Activated T-cell treated with anti-CD3 and anti-CD28 coated beads, Interleukin-2, amount 50 U/mL, for 4 hours (primary cell): ENCODE measurements around the gene RFX1. TPM values are rescaled to one million over a fixed set of nuclear protein-coding genes. Genes with fewer than 3 reads are reported as not detected.
"Not testable (repeated sequence)": the region's sequence is repeated elsewhere in the genome, so short reads cannot be mapped to it uniquely, and the experiment has no call there.

Experiments
- ATAC-seq, 2 donors: fragments of 200-7000 bp; cut with Tn5 transposase; one replicate each; pipeline ENCODE4 v1.10.0; 2021
- DNase-seq: peaks from one replicate; pipeline ENCODE4 v3.0.0-alpha.2; 2020
- H3K27me3 Mint-ChIP-seq: one replicate; pipeline ENCODE4 v1.8.0; 2021; ENCODE audit warnings: low read depth, mixed read lengths
- H3K36me3 Mint-ChIP-seq: one replicate; pipeline ENCODE4 v1.8.0; 2022; ENCODE audit warnings: mixed read lengths; ENCODE audit not compliant: insufficient read depth
- H3K4me1 Mint-ChIP-seq: one replicate; pipeline ENCODE4 v1.8.0; 2021; ENCODE audit warnings: low read depth, mixed read lengths
- H3K4me3 Mint-ChIP-seq: one replicate; pipeline ENCODE4 v1.8.0; 2021; ENCODE audit warnings: mild to moderate bottlenecking, moderate library complexity, mixed read lengths
- H3K9me3 Mint-ChIP-seq: one replicate; pipeline ENCODE4 v1.8.0; 2021; ENCODE audit warnings: mixed read lengths
- total RNA-seq, 3 donors: library from RNA; stranded (reverse); gene quantifications; one replicate each; pipeline ENCODE4 v1.2.1, GENCODE V29; 2021

RFX1 gene
- total RNA-seq, 3 donors from 2014 or later: 11.3 to 13.8 (median 12.3) TPM

- H3K9me3 Mint-ChIP-seq, DNase-seq, H3K27me3 Mint-ChIP-seq, ATAC-seq, H3K4me3 Mint-ChIP-seq, H3K4me1 Mint-ChIP-seq: not testable (repeated sequence)
- H3K36me3 Mint-ChIP-seq: peaks cover 11% of the 10 kb centered on the region
These were observed 34.3 kb downstream of the RFX1 start for GRCh38 chr19:13971868-13972267.

- DNase-seq (no peak), ATAC-seq (no peak)
- no peaks in the 10 kb centered on the region for H3K27me3 Mint-ChIP-seq
- H3K4me1 Mint-ChIP-seq: peaks cover 8% of the 10 kb centered on the region
- H3K4me3 Mint-ChIP-seq: no peak overlapping the region
- no peaks in the 10 kb centered on the region for H3K9me3 Mint-ChIP-seq
- peaks cover 8% of the 10 kb centered on the region for H3K36me3 Mint-ChIP-seq
These were observed 36.2 kb downstream of the RFX1 start for GRCh38 chr19:13969897-13970296.

GRCh38 chr19:13968999-13969398 lies 37.1 kb downstream of the RFX1 start:
- no peak for ATAC-seq

GRCh38 chr19:13968383-13968935 lies 37.7 kb downstream of the RFX1 start:
- DNase-seq (no peak), ATAC-seq (no peak)
- peaks cover 8% of the 10 kb centered on the region for H3K36me3 Mint-ChIP-seq
- no peaks in the 10 kb centered on the region for H3K4me1 Mint-ChIP-seq
- no peaks in the 10 kb centered on the region for H3K9me3 Mint-ChIP-seq
- no peak overlapping the region for H3K4me3 Mint-ChIP-seq
- no peaks in the 10 kb centered on the region for H3K27me3 Mint-ChIP-seq

More at GRCh38 chr19:13968999-13969398, 37.1 kb downstream of the RFX1 start:
- no peak for DNase-seq
- H3K4me1 Mint-ChIP-seq: peaks cover 2% of the 10 kb centered on the region
- H3K27me3 Mint-ChIP-seq: no peaks in the 10 kb centered on the region
- H3K9me3 Mint-ChIP-seq: no peaks in the 10 kb centered on the region
- H3K36me3 Mint-ChIP-seq: peaks cover 8% of the 10 kb centered on the region
- no peak overlapping the region for H3K4me3 Mint-ChIP-seq

- not testable (repeated sequence) for H3K27me3 Mint-ChIP-seq, H3K36me3 Mint-ChIP-seq, ATAC-seq, H3K4me3 Mint-ChIP-seq, H3K4me1 Mint-ChIP-seq, DNase-seq, H3K9me3 Mint-ChIP-seq
These were observed 38.9 kb downstream of the RFX1 start for GRCh38 chr19:13967206-13967605.

- ATAC-seq (no peak), DNase-seq (no peak)
- Mint-ChIP-seq H3K9me3 (no peaks in the 10 kb centered on the region), H3K36me3 (peaks cover 9% of the 10 kb centered on the region), H3K27me3 (no peaks in the 10 kb centered on the region), H3K4me3 (no peak overlapping the region), H3K4me1 (no peaks in the 10 kb centered on the region)
These were observed 39.4 kb downstream of the RFX1 start for GRCh38 chr19:13966684-13967128.

GRCh38 chr19:13965926-13966683 lies 40.0 kb downstream of the RFX1 start:
- H3K36me3 Mint-ChIP-seq: peaks cover 14% of the 10 kb centered on the region
- no peak for ATAC-seq
- DNase-seq: no peak
- H3K4me1 Mint-ChIP-seq: no peaks in the 10 kb centered on the region
- no peaks in the 10 kb centered on the region for H3K9me3 Mint-ChIP-seq
- no peak overlapping the region for H3K4me3 Mint-ChIP-seq
- H3K27me3 Mint-ChIP-seq: no peaks in the 10 kb centered on the region

- DNase-seq (no peak), ATAC-seq (no peak)
- Mint-ChIP-seq H3K4me1 (no peaks in the 10 kb centered on the region), H3K4me3 (no peak overlapping the region), H3K27me3 (no peaks in the 10 kb centered on the region), H3K9me3 (no peaks in the 10 kb centered on the region), H3K36me3 (peaks cover 16% of the 10 kb centered on the region)
These were observed 40.7 kb downstream of the RFX1 start for GRCh38 chr19:13965377-13965896.

GRCh38 chr19:13964776-13965175 lies 41.3 kb downstream of the RFX1 start:
- no peak for ATAC-seq
- Mint-ChIP-seq H3K27me3 (no peaks in the 10 kb centered on the region), H3K9me3 (no peaks in the 10 kb centered on the region), H3K4me3 (no peak overlapping the region), H3K4me1 (no peaks in the 10 kb centered on the region), H3K36me3 (peaks cover 17% of the 10 kb centered on the region)
- DNase-seq: no peak

- Mint-ChIP-seq H3K27me3 (no peaks in the 10 kb centered on the region), H3K4me1 (no peaks in the 10 kb centered on the region), H3K36me3 (peaks cover 13% of the 10 kb centered on the region), H3K4me3 (no peak overlapping the region), H3K9me3 (no peaks in the 10 kb centered on the region)
- ATAC-seq: no peak
- no peak for DNase-seq
These were observed 42.5 kb downstream of the RFX1 start for GRCh38 chr19:13963603-13964105.

- Mint-ChIP-seq H3K36me3 (peaks cover 13% of the 10 kb centered on the region), H3K4me1 (no peaks in the 10 kb centered on the region), H3K9me3 (no peaks in the 10 kb centered on the region), H3K27me3 (no peaks in the 10 kb centered on the region), H3K4me3 (no peak overlapping the region)
- ATAC-seq (no peak), DNase-seq (no peak)
These were observed 43.2 kb downstream of the RFX1 start for GRCh38 chr19:13962699-13963602.

- no peak for ATAC-seq
- H3K4me3 Mint-ChIP-seq: no peak overlapping the region
- no peaks in the 10 kb centered on the region for H3K27me3 Mint-ChIP-seq
- no peaks in the 10 kb centered on the region for H3K4me1 Mint-ChIP-seq
- no peaks in the 10 kb centered on the region for H3K9me3 Mint-ChIP-seq
- no peak for DNase-seq
- H3K36me3 Mint-ChIP-seq: peaks cover 13% of the 10 kb centered on the region
These were observed 44.1 kb downstream of the RFX1 start for GRCh38 chr19:13961826-13962698.

GRCh38 chr19:13960863-13961784 lies 45.0 kb downstream of the RFX1 start:
- Mint-ChIP-seq H3K4me3 (no peak overlapping the region), H3K4me1 (no peaks in the 10 kb centered on the region), H3K9me3 (no peaks in the 10 kb centered on the region), H3K36me3 (peaks cover 16% of the 10 kb centered on the region), H3K27me3 (no peaks in the 10 kb centered on the region)
- no peak for DNase-seq
- no peak for ATAC-seq
